Mesendoderm (in vitro differentiated cells): ENCODE measurements around the gene TMEM192.

ENCODE experiments used
- DNase-seq: peaks from one replicate; pipeline ENCODE4 v3.0.0; 2013
- H2AK5ac ChIP-seq: 2 replicates; pipeline ENCODE4 v1.6.1; 2013; ENCODE audit warnings: low read length, inconsistent platforms
- H2BK120ac ChIP-seq: 2 replicates; pipeline ENCODE4 v1.6.1; 2013; ENCODE audit warnings: low read depth, mild to moderate bottlenecking, low read length, moderate library complexity, mixed read lengths
- H2BK15ac ChIP-seq: replicated peaks from 2 replicates; pipeline ENCODE4 v1.6.1; 2013; ENCODE audit warnings: low read depth, mild to moderate bottlenecking, moderate library complexity
- H2BK5ac ChIP-seq: 2 replicates; pipeline ENCODE4 v1.6.1; 2013; ENCODE audit warnings: low read length, inconsistent platforms
- H3K18ac ChIP-seq: 2 replicates; pipeline ENCODE4 v1.6.1; 2013; ENCODE audit warnings: mild to moderate bottlenecking, low read length, mixed read lengths
- H3K23ac ChIP-seq: one replicate; pipeline ENCODE4 v1.6.1; 2013; ENCODE audit warnings: low read length
- H3K27ac ChIP-seq: 2 replicates; pipeline ENCODE4 v1.5.1; 2013; ENCODE audit warnings: low read depth, mild to moderate bottlenecking, inconsistent platforms, low read length, moderate library complexity
- H3K27me3 ChIP-seq: 2 replicates; pipeline ENCODE4 v1.6.1; 2013; ENCODE audit warnings: low read length, control low read depth, mild to moderate bottlenecking, inconsistent platforms; ENCODE audit not compliant: insufficient read depth, poor library complexity
- H3K36me3 ChIP-seq: 2 replicates; pipeline ENCODE4 v1.6.1; 2013; ENCODE audit warnings: low read length, inconsistent platforms; ENCODE audit not compliant: control insufficient read depth, insufficient read depth
- H3K4ac ChIP-seq: one replicate; pipeline ENCODE4 v1.6.1; 2013; ENCODE audit warnings: low read depth, mild to moderate bottlenecking, low read length, moderate library complexity
- H3K4me1 ChIP-seq: 2 replicates; pipeline ENCODE4 v1.6.1; 2013; ENCODE audit warnings: low read depth, low read length, inconsistent platforms; ENCODE audit not compliant: control insufficient read depth
- H3K4me2 ChIP-seq: 2 replicates; pipeline ENCODE4 v1.6.1; 2013; ENCODE audit warnings: low read length
- H3K4me3 ChIP-seq: 2 replicates; pipeline ENCODE4 v1.5.1; 2013; ENCODE audit warnings: mild to moderate bottlenecking, low read length
- H3K56ac ChIP-seq: one replicate; pipeline ENCODE4 v1.6.1; 2013; ENCODE audit warnings: low read length
- H3K79me1 ChIP-seq: 2 replicates; pipeline ENCODE4 v1.6.1; 2013; ENCODE audit warnings: low read length, inconsistent platforms
- H3K79me2 ChIP-seq: 2 replicates; pipeline ENCODE4 v1.6.1; 2013; ENCODE audit warnings: mild to moderate bottlenecking, low read length; ENCODE audit not compliant: control insufficient read depth, insufficient read depth
- H3K9ac ChIP-seq: 2 replicates; pipeline ENCODE4 v1.6.1; 2013; ENCODE audit warnings: low read length, inconsistent platforms
- H4K5ac ChIP-seq: one replicate; pipeline ENCODE4 v1.6.1; 2013; ENCODE audit warnings: low read length
- H4K8ac ChIP-seq: one replicate; pipeline ENCODE4 v1.6.1; 2013; ENCODE audit warnings: low read depth, mild to moderate bottlenecking, control low read depth, low read length, moderate library complexity
- WGBS: extraction: QIAGEN DNeasy Blood & Tissue Kit; methylation state at CpG from one replicate; pipeline ENCODE4 v1.1.7; 2013; ENCODE audit warnings: low lambda C conversion rate, missing lambda C conversion rate; ENCODE audit not compliant: insufficient coverage; ENCODE audit errors: extremely low coverage; 5-methylcytosine and 5-hydroxymethylcytosine counted together

TMEM192 gene

DNA sequence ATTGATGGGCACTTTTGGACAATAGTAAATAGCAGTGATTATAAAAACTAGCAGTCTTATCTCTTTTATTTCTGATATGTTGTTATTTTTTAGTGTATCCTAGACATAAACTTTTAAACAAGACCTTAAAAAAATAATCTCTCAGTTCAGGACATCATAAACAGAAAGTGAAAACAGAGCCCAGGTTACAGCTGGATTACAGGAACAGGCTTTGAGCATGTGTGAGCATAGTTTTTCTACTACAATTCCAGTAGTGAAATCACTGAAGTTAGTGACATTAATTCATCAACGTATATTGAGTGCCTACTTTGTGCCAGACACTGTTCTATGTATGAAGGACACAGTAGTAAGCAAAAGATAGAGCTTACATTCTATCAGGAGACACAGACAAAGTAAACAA, 42.1 kb downstream of the TMEM192 start:
- no peak overlapping the region for H3K56ac ChIP-seq
- H3K4me1 ChIP-seq: no peaks in the 10 kb centered on the region
- H3K79me2 ChIP-seq: no peaks in the 10 kb centered on the region
- H2BK15ac ChIP-seq: no peak overlapping the region
- no peak overlapping the region for H3K9ac ChIP-seq
- no peak overlapping the region for H3K23ac ChIP-seq
- H3K4me2 ChIP-seq: no peak overlapping the region
- no peaks in the 10 kb centered on the region for H3K27me3 ChIP-seq
- H3K27ac ChIP-seq: no peak overlapping the region
- H3K4ac ChIP-seq: no peak overlapping the region
- H3K4me3 ChIP-seq: no peak overlapping the region
- no peaks in the 10 kb centered on the region for H3K79me1 ChIP-seq
- no peak overlapping the region for H2BK120ac ChIP-seq
- H3K36me3 ChIP-seq: no peaks in the 10 kb centered on the region
- H2AK5ac ChIP-seq: no peak overlapping the region
- DNase-seq: no peak
- H4K8ac ChIP-seq: no peak overlapping the region
- no peak overlapping the region for H4K5ac ChIP-seq
- H3K18ac ChIP-seq: no peak overlapping the region
- no peak overlapping the region for H2BK5ac ChIP-seq
- whole genome bisulfite sequencing: no CpG with 5 or more reads among the region's 1 CpG

GRCh38 chr4:165060938-165061337, 51.7 kb downstream of the TMEM192 start:
- DNase-seq: no peak
- H3K79me1 ChIP-seq: no peaks in the 10 kb centered on the region
- H3K9ac ChIP-seq: no peak overlapping the region

GRCh38 chr4:165059386-165059785, 53.3 kb downstream of the TMEM192 start:
- no peak overlapping the region for H2BK15ac ChIP-seq
- H3K4me1 ChIP-seq: no peaks in the 10 kb centered on the region
- H3K4me2 ChIP-seq: no peak overlapping the region
- no peak overlapping the region for H3K4ac ChIP-seq
- H3K56ac ChIP-seq: no peak overlapping the region
- no CpG with 5 or more reads among the region's 4 CpGs for WGBS
- no peak overlapping the region for H2AK5ac ChIP-seq
- H4K5ac ChIP-seq: no peak overlapping the region
- no peak overlapping the region for H2BK120ac ChIP-seq
- H3K4me3 ChIP-seq: no peak overlapping the region
- H3K27me3 ChIP-seq: no peaks in the 10 kb centered on the region
- no peak overlapping the region for H3K27ac ChIP-seq
- H3K23ac ChIP-seq: no peak overlapping the region
- H3K79me1 ChIP-seq: no peaks in the 10 kb centered on the region
- no peak overlapping the region for H3K18ac ChIP-seq
- H4K8ac ChIP-seq: no peak overlapping the region
- H2BK5ac ChIP-seq: no peak overlapping the region
- H3K9ac ChIP-seq: no peak overlapping the region
- no peaks in the 10 kb centered on the region for H3K79me2 ChIP-seq
- no peak for DNase-seq
- H3K36me3 ChIP-seq: no peaks in the 10 kb centered on the region

More at GRCh38 chr4:165060938-165061337, 51.7 kb downstream of the TMEM192 start:
- H3K18ac ChIP-seq: no peak overlapping the region
- no CpG with 5 or more reads among the region's 1 CpG for WGBS
- H3K4me2 ChIP-seq: no peak overlapping the region
- no peak overlapping the region for H4K8ac ChIP-seq
- H2BK120ac ChIP-seq: no peak overlapping the region
- H3K27ac ChIP-seq: no peak overlapping the region
- H4K5ac ChIP-seq: no peak overlapping the region
- no peak overlapping the region for H3K4ac ChIP-seq
- H3K56ac ChIP-seq: no peak overlapping the region
- no peaks in the 10 kb centered on the region for H3K4me1 ChIP-seq
- no peak overlapping the region for H3K23ac ChIP-seq
- no peak overlapping the region for H2AK5ac ChIP-seq
- no peaks in the 10 kb centered on the region for H3K36me3 ChIP-seq
- H3K4me3 ChIP-seq: no peak overlapping the region
- H3K27me3 ChIP-seq: no peaks in the 10 kb centered on the region
- no peaks in the 10 kb centered on the region for H3K79me2 ChIP-seq
- H2BK15ac ChIP-seq: no peak overlapping the region
- no peak overlapping the region for H2BK5ac ChIP-seq

DNA sequence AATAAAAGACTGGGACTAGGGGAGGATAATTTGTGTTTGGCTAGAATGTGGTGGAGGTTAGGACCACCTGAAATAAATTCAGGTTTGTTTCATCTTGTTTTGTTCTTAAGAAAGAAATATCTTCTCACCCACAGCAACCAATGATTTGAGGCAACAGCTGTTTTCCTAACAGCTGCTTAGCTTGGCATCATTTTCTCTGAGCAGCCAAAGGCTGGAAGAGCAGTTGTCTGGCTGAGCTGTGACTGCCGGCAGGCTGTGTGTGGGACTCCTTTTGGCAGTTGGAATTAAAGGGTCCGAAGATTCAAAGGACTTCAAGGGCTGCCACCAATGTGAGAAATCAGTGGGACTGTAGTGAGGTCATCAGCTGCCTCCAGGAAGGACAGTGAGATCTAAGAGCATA, 54.0 kb downstream of the TMEM192 start:
- Histone ChIP-seq H3K23ac (no peak overlapping the region), H3K27ac (no peak overlapping the region), H4K8ac (no peak overlapping the region), H2AK5ac (no peak overlapping the region), H3K56ac (no peak overlapping the region), H3K36me3 (no peaks in the 10 kb centered on the region), H3K27me3 (no peaks in the 10 kb centered on the region), H3K4me1 (no peaks in the 10 kb centered on the region), H3K4me3 (no peak overlapping the region), H3K9ac (no peak overlapping the region), H3K79me2 (no peaks in the 10 kb centered on the region), H3K4ac (no peak overlapping the region), H3K18ac (no peak overlapping the region), H2BK15ac (no peak overlapping the region), H3K4me2 (no peak overlapping the region), H4K5ac (no peak overlapping the region), H2BK120ac (no peak overlapping the region), H3K79me1 (no peaks in the 10 kb centered on the region), H2BK5ac (no peak overlapping the region)
- no peak for DNase-seq
- WGBS: no CpG with 5 or more reads among the region's 2 CpGs

DNA sequence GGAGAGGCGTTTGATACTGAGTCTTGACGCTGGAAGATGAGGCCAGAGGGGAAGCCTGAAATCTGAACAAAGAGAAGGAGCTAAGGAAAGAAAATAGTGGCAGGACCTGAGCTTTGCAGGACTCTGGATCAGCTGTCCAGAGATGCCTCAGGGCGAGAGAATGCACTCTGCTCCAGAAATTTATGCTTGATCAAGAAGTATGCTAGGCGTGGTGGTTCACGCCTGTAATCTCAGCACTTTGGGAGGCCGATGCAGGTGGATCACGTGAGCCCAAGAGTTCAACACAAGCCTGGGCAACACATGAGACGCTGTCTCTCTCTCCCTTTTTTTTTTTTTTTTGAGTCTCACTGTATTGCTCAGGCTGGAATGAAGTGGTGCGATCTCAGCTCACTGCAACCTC, 57.1 kb downstream of the TMEM192 start:
- no peak overlapping the region for H3K56ac ChIP-seq
- DNase-seq: no peak
- H3K79me2 ChIP-seq: no peaks in the 10 kb centered on the region
- no peaks in the 10 kb centered on the region for H3K27me3 ChIP-seq
- no peak overlapping the region for H3K27ac ChIP-seq
- no peak overlapping the region for H4K5ac ChIP-seq
- no peak overlapping the region for H3K4me2 ChIP-seq
- H3K36me3 ChIP-seq: no peaks in the 10 kb centered on the region
- no peak overlapping the region for H2BK15ac ChIP-seq
- H2AK5ac ChIP-seq: no peak overlapping the region
- H2BK120ac ChIP-seq: no peak overlapping the region
- WGBS: no CpG with 5 or more reads among the region's 9 CpGs
- H3K79me1 ChIP-seq: no peaks in the 10 kb centered on the region
- H4K8ac ChIP-seq: no peak overlapping the region
- H2BK5ac ChIP-seq: no peak overlapping the region
- no peaks in the 10 kb centered on the region for H3K4me1 ChIP-seq
- H3K4me3 ChIP-seq: no peak overlapping the region
- no peak overlapping the region for H3K18ac ChIP-seq
- no peak overlapping the region for H3K9ac ChIP-seq
- no peak overlapping the region for H3K23ac ChIP-seq
- H3K4ac ChIP-seq: no peak overlapping the region

GRCh38 chr4:165053645-165054044, 59.0 kb downstream of the TMEM192 start, which contains the start of gene TRIM75:
TRIM75 (plus strand) TSS chr4:165053866; CDS start chr4:165059148, 5,282 bp downstream.
- no peak for DNase-seq
- Histone ChIP-seq H3K4ac (no peak within 1 kb of the TSS), H3K9ac (no peak within 1 kb of the TSS), H2BK5ac (no peak within 1 kb of the TSS), H3K27ac (no peak within 1 kb of the TSS), H4K8ac (no peak within 1 kb of the TSS), H3K23ac (no peak within 1 kb of the TSS), H3K4me3 (no peak within 1 kb of the TSS), H3K27me3 (no peaks in the 10 kb centered on the region), H3K4me2 (no peak within 1 kb of the TSS), H3K79me2 (no peaks in the 10 kb centered on the region), H3K79me1 (no peaks in the 10 kb centered on the region), H2AK5ac (no peak within 1 kb of the TSS), H3K4me1 (no peaks in the 10 kb centered on the region), H3K18ac (no peak within 1 kb of the TSS), H2BK15ac (no peak within 1 kb of the TSS), H3K56ac (no peak within 1 kb of the TSS), H4K5ac (no peak within 1 kb of the TSS), H3K36me3 (no peaks in the 10 kb centered on the region), H2BK120ac (no peak within 1 kb of the TSS)
- no CpG with 5 or more reads among the region's 6 CpGs for WGBS
